Peyer's patch (tissue), 4 donors: Measurements from ENCODE around the gene RGS7BP.

Experiments used
- POLR2A ChIP-seq, 2 donors: fragments of 450-650 bp; IDR thresholded peaks; one replicate each; pipeline ENCODE4 v1.5.1; 2017; ENCODE audit warnings: antibody characterized with exemption in 2 of 2, mild to moderate bottlenecking in 2 of 2, moderate library complexity in 2 of 2
- TF ChIP-seq, protein P1 (sequence below), 6 experiments: fragments of 450-650 bp in 4 of 6; fragments of 200-600 bp in 2 of 6; sonication (generic) in 1 of 6; IDR thresholded peaks; one replicate each; pipeline ENCODE4 v1.5.1; 2017 to 2019; ENCODE audit warnings: antibody characterized with exemption in 6 of 6, mild to moderate bottlenecking in 3 of 6, moderate library complexity in 1 of 6

DNA sequence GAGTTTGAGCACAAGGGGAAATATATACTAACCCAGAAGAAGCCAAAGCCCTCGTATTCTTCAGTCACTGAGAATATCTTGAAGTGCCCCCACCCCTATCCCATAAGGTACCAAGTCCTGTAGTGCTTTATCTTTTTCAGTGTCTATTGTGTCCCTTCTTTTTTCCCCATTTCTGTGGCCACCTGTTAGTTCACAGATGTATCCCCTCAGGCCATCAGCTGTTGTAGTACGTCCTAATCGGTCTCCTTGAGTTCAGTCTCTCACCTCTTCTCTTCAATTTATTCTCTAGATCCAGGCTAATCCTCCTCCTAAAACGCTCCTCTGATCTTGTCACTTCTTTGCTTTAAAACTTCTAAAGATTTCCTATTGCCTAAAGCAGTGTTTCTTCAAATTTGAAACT is 10.4 kb downstream of the RGS7BP start:
- TF ChIP-seq, protein P1, sequence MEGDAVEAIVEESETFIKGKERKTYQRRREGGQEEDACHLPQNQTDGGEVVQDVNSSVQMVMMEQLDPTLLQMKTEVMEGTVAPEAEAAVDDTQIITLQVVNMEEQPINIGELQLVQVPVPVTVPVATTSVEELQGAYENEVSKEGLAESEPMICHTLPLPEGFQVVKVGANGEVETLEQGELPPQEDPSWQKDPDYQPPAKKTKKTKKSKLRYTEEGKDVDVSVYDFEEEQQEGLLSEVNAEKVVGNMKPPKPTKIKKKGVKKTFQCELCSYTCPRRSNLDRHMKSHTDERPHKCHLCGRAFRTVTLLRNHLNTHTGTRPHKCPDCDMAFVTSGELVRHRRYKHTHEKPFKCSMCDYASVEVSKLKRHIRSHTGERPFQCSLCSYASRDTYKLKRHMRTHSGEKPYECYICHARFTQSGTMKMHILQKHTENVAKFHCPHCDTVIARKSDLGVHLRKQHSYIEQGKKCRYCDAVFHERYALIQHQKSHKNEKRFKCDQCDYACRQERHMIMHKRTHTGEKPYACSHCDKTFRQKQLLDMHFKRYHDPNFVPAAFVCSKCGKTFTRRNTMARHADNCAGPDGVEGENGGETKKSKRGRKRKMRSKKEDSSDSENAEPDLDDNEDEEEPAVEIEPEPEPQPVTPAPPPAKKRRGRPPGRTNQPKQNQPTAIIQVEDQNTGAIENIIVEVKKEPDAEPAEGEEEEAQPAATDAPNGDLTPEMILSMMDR (IDR thresholded peaks at IDR 0.05) = no peak
- TF ChIP-seq POLR2A (IDR thresholded peaks at IDR 0.05) = no peak
